CD4-positive, alpha-beta memory T cell (primary cell): Measurements from ENCODE around the gene MINDY3. TPM values are rescaled to one million over a fixed set of nuclear protein-coding genes. Genes with fewer than 3 reads are reported as not detected.

Experiments used
- CTCF ChIA-PET: fragments of 350-600 bp; sonication (Branson Sonifier 250); formaldehyde crosslinking; loops from one replicate; lab custom pipeline; 2021; ENCODE audit warnings: inconsistent platforms; ENCODE audit not compliant: partially characterized antibody; lab: Charles Lee
- POLR2A ChIA-PET: fragments of 350-600 bp; sonication (Branson Sonifier 250); formaldehyde crosslinking; loops from one replicate; lab custom pipeline; 2021; ENCODE audit not compliant: partially characterized antibody; lab: Charles Lee
- DNase-seq, 5 donors: peaks; one replicate each; pipeline versions ENCODE4 v3.0.0 to v3.0.0-alpha.2; 2020 to 2022; ENCODE audit warnings: mixed read lengths in 1 of 5
- H3K27ac ChIP-seq: one replicate; pipeline ENCODE4 v1.7.0; 2013; ENCODE audit warnings: low read depth, low read length
- H3K27me3 ChIP-seq: 2 replicates; pipeline ENCODE4 v1.7.0; 2013; ENCODE audit warnings: mild to moderate bottlenecking, low read length, moderate library complexity; ENCODE audit not compliant: insufficient read depth
- H3K36me3 ChIP-seq: 2 replicates; pipeline ENCODE4 v1.7.0; 2013; ENCODE audit warnings: mild to moderate bottlenecking, low read length, moderate library complexity; ENCODE audit not compliant: insufficient read depth
- H3K4me1 ChIP-seq: 2 replicates; pipeline ENCODE4 v1.7.0; 2013; ENCODE audit warnings: mild to moderate bottlenecking, low read length, moderate library complexity; ENCODE audit not compliant: insufficient read depth
- H3K4me3 ChIP-seq, 2 donors: one replicate each; pipeline ENCODE4 v1.7.0; 2013; ENCODE audit warnings: low read length in 2 of 2, mild to moderate bottlenecking in 1 of 2
- H3K9me3 ChIP-seq, 2 donors: one replicate each; pipeline ENCODE4 v1.7.0; 2013; ENCODE audit warnings: low read length in 2 of 2, control low read depth in 1 of 2; ENCODE audit not compliant: control insufficient read depth in 1 of 2
- H3K27ac Mint-ChIP-seq, 7 donors: one replicate each; pipeline ENCODE4 v1.8.0; 2020 to 2021; ENCODE audit warnings: mixed read lengths in 7 of 7, mild to moderate bottlenecking in 6 of 7, inconsistent platforms in 3 of 7, moderate library complexity in 3 of 7
- H3K27me3 Mint-ChIP-seq, 2 donors: one replicate each; pipeline ENCODE4 v1.8.0; 2020 to 2021; ENCODE audit warnings: mixed read lengths in 2 of 2
- H3K36me3 Mint-ChIP-seq, 2 donors: one replicate each; pipeline ENCODE4 v1.8.0; 2020 to 2021; ENCODE audit warnings: mixed read lengths in 2 of 2, inconsistent platforms in 1 of 2, mild to moderate bottlenecking in 1 of 2
- H3K4me1 Mint-ChIP-seq, 4 donors: one replicate each; pipeline ENCODE4 v1.8.0; 2020 to 2021; ENCODE audit warnings: mixed read lengths in 4 of 4, mild to moderate bottlenecking in 1 of 4
- H3K4me3 Mint-ChIP-seq, 8 donors: one replicate each; pipeline ENCODE4 v1.8.0; 2020 to 2021; ENCODE audit warnings: mixed read lengths in 8 of 8, mild to moderate bottlenecking in 7 of 8, moderate library complexity in 6 of 8, inconsistent platforms in 3 of 8
- H3K9me3 Mint-ChIP-seq, 8 donors: one replicate each; pipeline ENCODE4 v1.8.0; 2020 to 2021; ENCODE audit warnings: mixed read lengths in 8 of 8, mild to moderate bottlenecking in 5 of 8, inconsistent platforms in 3 of 8, moderate library complexity in 1 of 8
- intact Hi-C: fragments of 100-400 bp; cut with micrococcal nuclease; formaldehyde crosslinking; loops from one replicate; pipeline ENCODE4 v1.15.1; 2023
- polyA plus RNA-seq, 2 donors: library from polyadenylated mRNA; unstranded; fragments of 300-500 nt; fragmentation: Illumina TruSeq; gene quantifications; one replicate each; pipeline ENCODE4 v1.2.3, GENCODE V29; 2021
- total RNA-seq, 2 experiments: library from RNA; stranded (reverse); gene quantifications; one replicate each; pipeline ENCODE4 v1.2.3, GENCODE V29; 2021

Gene MINDY3
- total and polyA plus RNA-seq, 4 experiments from 2014 or later = 2.1 to 40.4 (median 21.0) TPM

DNA sequence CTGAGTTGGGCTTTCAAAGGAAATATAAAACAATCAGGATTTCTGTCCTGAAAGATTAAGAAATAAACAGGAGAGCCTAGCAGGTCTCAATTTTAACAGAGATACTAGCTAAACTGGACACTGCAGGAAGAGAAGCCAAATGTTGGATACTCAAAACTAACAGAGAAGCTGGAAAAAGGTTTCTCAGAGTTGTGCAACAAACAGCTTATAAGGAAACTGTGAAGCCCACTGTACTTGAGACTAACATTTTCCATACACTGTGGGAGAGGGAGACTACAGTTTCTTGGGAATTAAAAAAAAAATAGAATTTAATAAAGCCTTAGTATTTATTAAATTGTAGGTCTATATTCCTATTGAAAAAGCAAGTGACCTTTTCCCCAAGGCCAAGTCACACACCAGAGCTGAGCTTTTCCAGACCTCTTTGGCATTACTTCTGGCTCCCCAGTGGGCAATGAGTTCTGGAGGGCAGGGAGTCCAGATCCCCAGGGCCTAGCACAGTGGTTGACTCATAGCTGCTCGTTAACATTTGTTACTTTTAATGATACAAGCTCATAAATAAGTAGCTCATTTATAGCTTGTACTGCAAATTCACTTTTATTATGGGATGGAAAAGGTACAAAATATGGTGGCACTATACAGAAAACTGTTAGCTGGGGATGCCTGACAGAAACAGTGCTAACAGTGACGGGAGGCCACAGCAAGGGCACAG, 68.3 kb downstream of the MINDY3 start:
- no peaks in the 10 kb centered on the region for H3K9me3 Mint-ChIP-seq
- no peaks in the 10 kb centered on the region for H3K4me1 ChIP-seq
- H3K27ac ChIP-seq = no peak overlapping the region
- ChIA-PET POLR2A (no interaction called here), CTCF (no interaction called here)
- H3K27me3 Mint-ChIP-seq = no peaks in the 10 kb centered on the region
- H3K27me3 ChIP-seq = no peaks in the 10 kb centered on the region
- peaks cover 73 to 80% of the 10 kb centered on the region in 2 donors for H3K36me3 Mint-ChIP-seq
- H3K9me3 ChIP-seq = no peaks in the 10 kb centered on the region
- peaks cover 19% of the 10 kb centered on the region for H3K36me3 ChIP-seq
- H3K4me1 Mint-ChIP-seq = peaks cover 0 to 4% (median 2%) of the 10 kb centered on the region in 4 donors
- no peak for DNase-seq
- H3K27ac Mint-ChIP-seq = peak overlapping the region in 1 of 7 donors; percentile 19
- no peak overlapping the region for H3K4me3 ChIP-seq
- no peak overlapping the region for H3K4me3 Mint-ChIP-seq
- intact Hi-C loops = no loop called here

DNA sequence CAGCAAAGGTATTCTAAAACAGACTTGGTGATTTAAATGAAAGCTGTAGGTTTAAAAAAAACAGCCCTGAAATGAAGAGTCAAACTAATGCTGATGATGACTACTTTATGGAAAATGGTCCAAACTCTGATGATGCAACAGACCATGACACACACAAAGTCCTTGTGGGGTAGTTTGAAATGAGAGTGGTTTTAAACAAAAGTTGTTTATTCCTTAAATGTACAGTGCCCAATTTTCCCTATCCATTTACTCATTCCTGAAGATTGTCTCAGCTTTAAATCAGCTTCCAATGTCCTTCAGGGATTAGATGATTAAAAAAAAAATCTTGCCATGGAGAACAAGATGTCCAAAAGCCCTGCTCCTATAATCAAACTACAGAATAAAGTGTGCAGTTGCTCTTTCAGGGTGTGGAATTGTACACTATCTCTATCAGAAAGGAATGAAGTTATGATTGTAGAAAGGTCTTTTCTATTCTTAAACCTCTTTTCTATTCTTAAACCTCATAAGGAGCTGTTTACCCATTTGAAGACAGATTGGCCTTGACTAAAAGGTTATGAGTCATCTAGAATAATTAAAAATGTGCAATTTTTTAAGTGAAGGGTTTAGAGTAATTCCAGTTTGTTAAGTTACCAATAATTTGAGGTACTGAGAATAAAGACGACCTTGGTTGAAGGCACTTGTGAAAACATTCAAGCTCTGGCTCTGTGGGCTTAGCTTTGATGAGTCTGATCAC, 70.3 kb downstream of the MINDY3 start:
- Mint-ChIP-seq H3K27ac (no peak overlapping the region), H3K36me3 (peaks cover 72 to 74% of the 10 kb centered on the region in 2 donors), H3K27me3 (no peaks in the 10 kb centered on the region), H3K9me3 (no peaks in the 10 kb centered on the region), H3K4me3 (no peak overlapping the region), H3K4me1 (peaks cover 0 to 2% (median under 1%) of the 10 kb centered on the region in 4 donors)
- no peaks in the 10 kb centered on the region for H3K9me3 ChIP-seq
- CTCF ChIA-PET = no interaction called here
- no peaks in the 10 kb centered on the region for H3K27me3 ChIP-seq
- no peak overlapping the region for H3K27ac ChIP-seq
- H3K36me3 ChIP-seq = peaks cover 28% of the 10 kb centered on the region
- no peak for DNase-seq
- no peak overlapping the region for H3K4me3 ChIP-seq
- POLR2A ChIA-PET = no interaction called here
- H3K4me1 ChIP-seq = no peaks in the 10 kb centered on the region
- intact Hi-C loops = no loop called here

DNA sequence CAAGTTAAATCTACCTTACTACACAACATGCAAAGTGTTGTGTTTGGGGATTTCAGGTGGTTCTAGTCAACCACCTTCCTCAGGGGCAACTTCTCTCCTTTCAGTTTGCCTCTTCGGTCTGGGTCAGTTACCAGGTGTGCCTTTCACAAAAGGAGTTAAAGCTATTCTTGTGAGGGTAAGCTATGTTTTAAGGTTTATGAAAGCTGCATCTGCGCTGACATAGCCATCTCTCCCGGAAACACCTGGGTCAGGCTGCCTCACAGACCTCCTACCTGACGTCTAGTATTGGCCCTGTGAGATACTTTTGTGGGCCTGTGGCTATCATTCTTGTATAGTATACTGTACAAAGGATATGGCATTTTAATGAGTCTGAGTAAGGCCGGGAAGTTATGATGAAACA, 72.9 kb downstream of the MINDY3 start:
- Mint-ChIP-seq H3K4me3 (no peak overlapping the region), H3K4me1 (peaks cover 0 to 1% (median 0%) of the 10 kb centered on the region in 4 donors), H3K9me3 (no peaks in the 10 kb centered on the region), H3K27ac (no peak overlapping the region), H3K36me3 (peaks cover 74 to 84% of the 10 kb centered on the region in 2 donors), H3K27me3 (no peaks in the 10 kb centered on the region)
- Histone ChIP-seq H3K9me3 (no peaks in the 10 kb centered on the region), H3K36me3 (peaks cover 25% of the 10 kb centered on the region), H3K4me1 (no peaks in the 10 kb centered on the region), H3K27ac (no peak overlapping the region), H3K4me3 (no peak overlapping the region), H3K27me3 (no peaks in the 10 kb centered on the region)
- no peak for DNase-seq
- ChIA-PET CTCF (no interaction called here), POLR2A (no interaction called here)
- intact Hi-C loops = no loop called here

DNA sequence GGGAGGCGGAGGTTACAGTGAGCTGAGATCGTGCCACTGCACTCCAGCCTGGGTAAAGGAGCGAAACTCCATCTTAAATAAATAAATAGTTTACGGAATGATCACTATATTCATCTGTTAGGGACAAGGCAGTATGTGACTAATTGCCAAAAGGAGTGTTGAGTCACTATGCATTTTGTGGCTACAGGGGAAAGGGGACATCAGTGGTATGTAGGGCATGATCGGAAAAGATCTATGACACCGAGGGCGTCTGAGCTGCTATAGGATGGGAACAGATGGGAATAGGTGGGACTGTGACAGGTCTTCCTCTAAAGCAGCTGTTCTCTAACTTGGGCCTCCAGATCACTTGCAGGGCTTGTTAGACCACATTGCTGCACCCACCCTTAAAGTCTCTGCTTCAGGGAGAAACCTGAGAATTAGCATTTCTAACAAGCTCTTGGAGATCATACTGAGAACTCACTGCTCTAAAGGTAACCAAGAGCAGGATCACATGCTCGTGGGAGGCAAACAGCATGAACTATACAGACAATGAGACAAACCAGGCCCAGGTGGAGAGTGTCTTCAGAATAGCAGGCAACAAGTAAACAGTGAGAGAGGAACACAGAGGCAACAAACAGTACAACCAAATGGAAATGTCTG, 75.5 kb downstream of the MINDY3 start:
- POLR2A ChIA-PET = no interaction called here
- Histone ChIP-seq H3K27me3 (no peaks in the 10 kb centered on the region), H3K4me1 (no peaks in the 10 kb centered on the region), H3K36me3 (peaks cover 38% of the 10 kb centered on the region), H3K4me3 (no peak overlapping the region), H3K9me3 (no peaks in the 10 kb centered on the region), H3K27ac (no peak overlapping the region)
- Mint-ChIP-seq H3K27ac (peak overlapping the region in 2 of 7 donors; percentile 53 to 65), H3K36me3 (peaks cover 82 to 91% of the 10 kb centered on the region in 2 donors), H3K4me3 (no peak overlapping the region), H3K4me1 (peaks cover 0 to 1% (median 0%) of the 10 kb centered on the region in 4 donors), H3K9me3 (peaks cover 0 to 2% (median 0%) of the 10 kb centered on the region in 8 donors), H3K27me3 (no peaks in the 10 kb centered on the region)
- intact Hi-C loops = no loop called here
- CTCF ChIA-PET = no interaction called here
- no peak for DNase-seq

DNA sequence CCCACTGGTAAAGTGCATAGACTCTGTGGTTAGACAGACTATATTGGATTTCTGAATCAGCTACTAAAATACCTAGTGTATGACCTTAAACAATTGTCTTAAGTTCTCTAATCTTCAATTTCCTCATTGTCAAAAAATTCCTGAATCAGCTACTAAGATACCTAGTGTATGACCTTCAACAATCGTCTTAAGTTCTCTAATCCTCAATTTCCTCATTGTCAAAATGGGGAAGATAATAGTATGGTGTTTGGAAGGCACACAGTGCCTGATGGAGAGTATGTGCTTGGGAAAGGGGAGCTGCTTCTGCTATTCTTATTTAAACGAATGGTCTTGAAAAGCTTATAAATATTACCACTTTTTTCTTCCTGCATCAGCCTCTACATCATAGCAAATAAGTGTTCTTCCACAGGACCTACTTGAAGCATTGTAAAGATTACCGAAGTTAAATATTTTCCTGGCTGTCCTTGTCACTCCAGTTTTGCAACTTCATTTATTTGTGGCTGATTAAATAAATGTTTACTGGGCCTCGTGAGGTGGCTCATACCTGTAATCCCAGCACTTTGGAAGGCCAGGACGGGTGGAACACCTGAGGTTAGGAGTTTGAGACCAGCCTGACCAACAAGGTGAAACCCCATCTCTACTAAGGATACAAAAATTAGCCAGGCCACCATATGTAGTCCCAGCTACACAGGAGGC, 76.2 kb downstream of the MINDY3 start:
- DNase-seq = no peak
- no peaks in the 10 kb centered on the region for H3K27me3 ChIP-seq
- H3K4me3 ChIP-seq = no peak overlapping the region
- Mint-ChIP-seq H3K9me3 (peaks cover 0 to 5% (median 0%) of the 10 kb centered on the region in 8 donors), H3K27ac (no peak overlapping the region), H3K4me1 (peaks cover 0 to under 1% (median 0%) of the 10 kb centered on the region in 4 donors), H3K36me3 (peaks cover 83 to 93% of the 10 kb centered on the region in 2 donors), H3K4me3 (no peak overlapping the region), H3K27me3 (no peaks in the 10 kb centered on the region)
- no peaks in the 10 kb centered on the region for H3K4me1 ChIP-seq
- ChIA-PET CTCF (no interaction called here), POLR2A (no interaction called here)
- H3K27ac ChIP-seq = no peak overlapping the region
- intact Hi-C loops = no loop called here
- peaks cover 38% of the 10 kb centered on the region for H3K36me3 ChIP-seq
- no peaks in the 10 kb centered on the region for H3K9me3 ChIP-seq

DNA sequence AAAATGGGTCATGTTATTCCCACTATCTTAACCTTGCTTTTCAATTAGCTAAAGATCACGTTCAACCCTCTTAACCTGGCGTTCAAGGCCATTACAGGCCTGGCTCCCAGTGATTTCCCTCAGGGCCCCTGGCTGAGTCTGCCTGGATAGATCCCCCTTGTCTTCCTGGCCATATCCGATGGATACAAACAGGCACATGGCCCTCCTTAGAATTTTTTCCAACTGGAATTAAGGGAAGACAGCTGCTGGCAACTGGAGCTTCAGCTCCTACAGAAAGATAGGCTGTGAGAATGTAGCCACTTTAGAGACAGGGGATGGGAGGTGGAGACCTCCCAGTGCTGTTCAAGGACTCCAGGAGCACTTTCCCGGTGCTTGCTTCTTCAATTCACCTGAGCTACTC, 77.5 kb downstream of the MINDY3 start:
- Mint-ChIP-seq H3K36me3 (peaks cover 86 to 95% of the 10 kb centered on the region in 2 donors), H3K9me3 (peaks cover 0 to 13% (median 3%) of the 10 kb centered on the region in 8 donors), H3K27me3 (no peaks in the 10 kb centered on the region), H3K4me3 (no peak overlapping the region), H3K27ac (no peak overlapping the region), H3K4me1 (no peaks in the 10 kb centered on the region)
- CTCF ChIA-PET = no interaction called here
- intact Hi-C loops = no loop called here
- POLR2A ChIA-PET = no interaction called here
- Histone ChIP-seq H3K4me3 (no peak overlapping the region), H3K27ac (no peak overlapping the region), H3K4me1 (no peaks in the 10 kb centered on the region), H3K9me3 (no peaks in the 10 kb centered on the region), H3K27me3 (no peaks in the 10 kb centered on the region), H3K36me3 (peaks cover 48% of the 10 kb centered on the region)
- no peak for DNase-seq
